EH (cell line): ENCODE results near the gene MOGAT2.
A peak's percentile ranks its signal among the peaks of the same experiment; 100 is the strongest.
"Not testable (repeated sequence)": the region's sequence is repeated elsewhere in the genome, so short reads cannot be mapped to it uniquely, and the experiment has no call there.

Experiments
- DNase-seq: peaks from one replicate; pipeline ENCODE4 v3.0.0-alpha.2; 2015; ENCODE audit warnings: low read depth

Gene MOGAT2

GRCh38 chr11:75717608-75718418 is at the start of gene MOGAT2:
MOGAT2 (plus strand) TSS chr11:75717838; CDS start chr11:75717889, 51 bp downstream.
- DNase-seq: no peak

DNA sequence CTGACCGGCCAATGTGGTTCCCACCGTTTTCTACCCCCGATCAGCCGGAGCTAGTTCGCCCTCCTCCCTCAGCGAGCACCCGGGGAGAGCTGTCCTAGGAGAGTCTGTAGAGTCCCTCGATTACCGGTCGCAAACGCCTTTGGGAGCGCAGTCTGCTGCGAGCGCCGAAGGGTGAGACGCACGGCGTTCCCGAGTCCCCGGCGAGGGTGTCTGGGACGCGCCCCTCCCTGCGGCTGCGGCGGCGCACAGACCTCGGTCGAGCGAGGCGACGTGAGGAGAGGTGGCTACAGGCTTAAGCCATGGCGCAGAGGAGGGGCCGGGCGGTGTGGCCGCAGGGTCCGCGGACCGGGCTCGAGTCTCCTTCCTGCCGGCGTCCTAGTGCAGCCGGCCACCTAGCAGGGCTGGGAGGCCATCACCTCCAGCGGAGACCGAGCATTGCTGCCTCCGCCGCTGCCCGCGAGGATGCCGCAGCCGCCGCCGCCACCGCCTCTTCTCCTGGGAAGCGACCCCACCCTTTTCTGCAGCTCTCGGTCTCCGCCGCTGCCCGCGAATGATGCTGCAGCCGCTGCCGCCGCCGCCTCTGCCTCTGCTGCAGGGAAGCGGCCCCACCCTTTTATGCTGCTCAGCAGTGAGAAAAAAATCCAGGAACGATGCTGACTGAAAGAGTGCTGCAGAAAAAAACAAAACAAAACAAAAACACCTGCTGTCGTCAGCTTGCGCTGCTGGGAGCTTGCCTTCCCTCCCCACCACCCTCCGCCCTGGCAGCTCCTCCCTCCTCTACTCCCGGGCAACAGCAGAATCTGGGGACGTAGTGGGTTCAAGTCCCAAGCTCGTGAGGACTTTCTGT is 49.0 kb upstream of the MOGAT2 start, which contains the start of gene MAP6:
Gene MAP6 (minus strand): TSS at position 588 of the 847 bp plus-strand sequence. CDS start 669 bp downstream, outside the sequence.
- DNase-seq: peak; percentile 42

- peak; percentile 73 for DNase-seq
These were observed 43.6 kb upstream of the MOGAT2 start for GRCh38 chr11:75673977-75674582.

DNA sequence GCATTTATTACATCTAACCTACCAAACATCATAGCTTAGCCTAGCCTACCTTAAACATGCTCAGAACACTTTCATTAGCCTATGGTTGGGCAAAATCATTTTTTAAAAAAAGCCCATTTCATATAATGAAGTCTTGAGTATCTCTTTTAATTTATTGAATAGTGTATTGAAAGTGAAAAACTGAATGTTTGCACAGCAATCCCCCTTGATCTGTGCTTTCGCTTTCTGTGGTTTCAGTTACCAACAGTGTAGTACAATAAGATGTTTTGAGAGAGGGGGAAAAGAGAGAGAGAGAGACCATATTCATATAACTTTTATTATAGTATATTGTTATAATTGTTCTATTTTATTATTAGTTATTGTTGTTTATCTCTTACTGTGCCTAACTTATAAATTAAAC is 40.4 kb upstream of the MOGAT2 start:
- no peak for DNase-seq

DNA sequence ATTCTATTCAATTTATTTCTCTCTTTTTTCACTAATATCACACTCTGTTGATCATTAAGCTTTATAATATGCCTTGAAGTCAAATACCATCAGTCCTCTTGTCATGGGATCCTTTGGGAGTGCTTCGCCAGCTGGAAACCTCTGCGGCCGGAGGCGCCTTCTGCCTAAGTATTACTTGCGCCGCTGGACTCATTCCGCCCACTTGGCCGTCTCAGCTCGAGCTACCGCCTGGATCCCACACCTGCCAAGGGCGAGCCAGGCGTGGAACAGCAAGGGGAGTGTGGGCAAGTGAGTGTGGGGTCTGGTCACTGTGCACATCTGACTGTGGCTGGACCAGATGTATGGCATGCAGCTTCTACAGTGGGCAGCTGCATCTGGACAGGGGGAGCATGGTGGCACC is 39.7 kb upstream of the MOGAT2 start:
- no peak for DNase-seq

DNA sequence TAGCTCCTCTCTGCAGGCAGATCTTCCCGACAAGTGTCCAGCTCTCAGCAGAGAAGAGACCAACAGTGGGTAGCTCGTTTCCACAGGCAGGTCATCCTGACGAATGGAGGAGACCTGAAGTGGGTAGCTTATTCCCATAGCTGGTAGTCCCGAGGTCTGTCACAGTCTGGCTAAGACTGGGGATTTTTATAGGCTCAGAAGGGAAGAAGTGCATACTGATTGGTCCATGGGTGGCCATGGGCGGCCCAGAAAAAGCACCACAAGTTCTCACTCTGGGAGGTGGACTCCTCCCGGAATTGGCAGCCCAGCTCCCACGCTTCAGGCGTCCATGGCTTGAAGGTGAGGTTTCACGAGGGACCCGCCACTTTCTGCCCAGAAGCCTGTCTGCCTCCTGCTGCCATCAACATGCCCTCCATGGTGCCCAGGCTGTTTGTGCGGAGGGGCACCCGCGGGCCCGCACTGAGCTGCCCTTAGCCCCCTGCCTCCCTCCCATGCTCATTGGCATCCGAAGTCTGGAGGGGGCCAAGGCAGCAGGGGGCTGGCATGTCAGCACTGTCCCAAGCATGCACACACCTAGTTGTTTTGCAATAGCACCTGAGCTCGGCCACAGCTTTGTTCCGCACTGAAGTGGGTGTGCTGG is 38.9 kb upstream of the MOGAT2 start:
- DNase-seq: no peak

GRCh38 chr11:75679566-75679965 is 38.1 kb upstream of the MOGAT2 start:
- DNase-seq: no peak

GRCh38 chr11:75683856-75684255 is 33.8 kb upstream of the MOGAT2 start:
- not testable (repeated sequence) for DNase-seq

DNA sequence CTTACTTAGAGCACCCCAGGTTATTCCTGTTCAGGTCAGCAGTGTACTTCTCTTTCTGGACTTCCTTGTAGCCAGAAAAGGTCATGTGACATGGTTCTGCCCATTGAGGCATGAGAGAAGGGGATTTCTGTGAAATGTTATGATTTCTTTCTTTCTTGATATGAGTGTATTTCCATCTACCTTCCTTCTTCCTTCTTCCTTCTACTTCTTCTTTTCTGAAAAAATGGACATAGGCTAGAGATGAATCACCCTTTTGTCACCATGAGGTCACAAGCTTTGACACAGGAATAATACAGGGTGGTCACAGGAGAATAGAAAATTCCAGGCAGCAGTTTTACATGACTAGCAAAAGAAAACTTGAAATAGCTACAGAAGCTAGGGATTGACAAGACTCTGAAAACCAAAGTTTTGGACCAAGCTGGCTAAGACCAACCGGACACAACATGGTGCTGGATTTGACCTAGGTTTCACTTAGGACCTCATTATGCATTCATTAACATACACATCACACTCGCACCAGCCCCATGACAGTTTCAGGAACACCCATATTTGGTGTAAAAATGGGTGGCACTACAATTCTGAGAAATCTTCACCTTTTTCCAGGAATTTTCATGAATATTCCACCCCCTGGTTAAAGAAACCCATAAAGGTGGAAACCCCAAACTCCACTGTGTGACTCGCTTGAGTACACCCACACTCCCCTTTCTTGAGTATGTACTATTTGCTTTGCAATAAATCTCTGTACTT is 27.6 kb upstream of the MOGAT2 start:
- peak; percentile 19 for DNase-seq

- DNase-seq: no peak
These were observed 25.8 kb upstream of the MOGAT2 start for GRCh38 chr11:75691804-75692203.

- no peak for DNase-seq
These were observed 19.6 kb upstream of the MOGAT2 start for GRCh38 chr11:75697906-75698581.

DNA sequence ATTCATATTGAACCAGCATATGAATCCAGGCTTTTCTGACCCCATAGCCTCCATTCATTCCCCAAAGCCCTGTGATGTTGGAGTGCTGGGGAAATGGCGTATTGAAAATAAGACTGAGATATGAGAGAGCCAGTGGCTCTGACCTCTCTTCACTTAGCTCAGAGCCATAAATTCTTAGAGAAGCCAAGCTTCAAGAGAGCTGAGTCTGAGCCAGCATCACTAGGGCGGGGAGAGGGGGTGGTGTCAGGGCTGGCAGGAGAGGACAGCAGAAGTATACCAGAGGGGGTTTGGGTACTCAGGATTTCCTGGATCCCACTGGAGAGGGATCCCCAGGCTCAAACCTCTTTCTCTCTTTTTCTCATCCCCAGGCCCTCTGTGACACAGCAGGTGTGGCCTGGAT is 16.7 kb upstream of the MOGAT2 start:
- no peak for DNase-seq

DNA sequence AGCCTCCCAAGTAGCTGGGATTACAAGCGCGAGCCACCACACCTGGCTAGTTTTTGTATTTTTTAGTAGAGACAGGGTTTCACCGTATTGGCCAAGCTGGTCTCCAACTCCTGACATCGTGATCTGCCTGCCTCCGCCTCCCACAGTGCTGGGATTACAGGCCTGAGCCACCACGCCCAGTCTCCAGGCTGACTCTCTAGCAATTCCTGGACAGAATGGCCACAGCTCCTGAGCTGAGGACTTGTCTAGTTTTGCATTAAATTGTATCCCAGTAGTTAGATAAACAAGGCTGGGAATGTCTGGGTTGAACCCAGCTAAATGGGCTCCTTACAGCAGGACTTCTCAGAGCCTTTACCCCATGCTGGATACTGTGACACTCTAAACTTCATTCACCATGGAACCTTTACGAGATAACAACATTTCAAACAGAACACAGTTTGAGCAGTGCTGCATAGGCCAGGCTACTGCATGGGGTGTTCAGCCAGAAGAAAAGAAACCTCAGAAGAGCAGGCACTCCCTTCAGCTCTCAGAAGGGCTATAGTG is 13.9 kb upstream of the MOGAT2 start:
- DNase-seq: no peak

DNA sequence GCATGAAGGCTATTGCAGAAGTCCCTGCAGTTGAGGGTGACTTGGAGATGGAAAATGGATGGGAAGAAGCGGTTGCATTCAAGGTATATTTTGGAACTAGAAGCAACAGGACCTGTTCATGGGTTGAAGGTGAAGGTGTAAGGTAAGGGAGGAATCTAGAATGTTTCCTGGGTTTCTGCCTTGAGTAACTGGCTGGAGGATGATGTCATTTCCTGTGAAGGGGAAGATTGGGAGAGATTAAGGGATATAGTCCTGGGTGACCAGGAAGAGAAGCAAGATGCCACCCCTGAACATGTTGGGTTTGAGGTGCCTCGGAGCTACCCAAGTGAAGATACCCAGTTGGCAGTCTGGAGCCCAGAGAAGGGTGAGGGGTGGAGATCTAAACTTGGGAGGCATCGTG is 12.1 kb upstream of the MOGAT2 start:
- DNase-seq: peak; percentile 6

DNA sequence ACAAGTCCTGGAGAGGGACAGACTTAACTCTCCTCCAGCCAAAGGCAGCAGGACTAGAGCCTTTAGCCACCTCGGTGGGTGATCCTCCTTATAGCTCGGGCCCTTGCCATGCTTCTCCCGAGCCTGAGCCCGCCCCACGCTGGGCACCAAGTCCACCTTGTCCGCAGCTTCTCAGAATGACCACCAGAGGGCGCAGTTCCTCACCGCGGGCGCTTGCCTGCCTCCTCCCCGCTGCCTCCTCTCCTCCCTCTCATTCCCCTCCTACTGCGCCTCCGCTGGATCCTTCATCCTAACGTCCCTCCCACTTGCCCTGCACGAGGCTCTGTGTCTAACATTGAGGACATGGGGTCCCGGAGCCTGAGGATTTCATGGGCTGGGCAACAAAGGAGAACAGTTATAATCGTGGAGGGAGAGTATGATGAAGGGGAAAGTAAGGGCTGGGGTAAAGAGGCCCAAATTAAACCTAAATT is 11.3 kb upstream of the MOGAT2 start:
- peak; percentile 76 for DNase-seq

- no peak for DNase-seq
These were observed 3.4 kb upstream of the MOGAT2 start for GRCh38 chr11:75714211-75714610.

- no peak for DNase-seq
These were observed 1.9 kb upstream of the MOGAT2 start for GRCh38 chr11:75715688-75716087.

DNA sequence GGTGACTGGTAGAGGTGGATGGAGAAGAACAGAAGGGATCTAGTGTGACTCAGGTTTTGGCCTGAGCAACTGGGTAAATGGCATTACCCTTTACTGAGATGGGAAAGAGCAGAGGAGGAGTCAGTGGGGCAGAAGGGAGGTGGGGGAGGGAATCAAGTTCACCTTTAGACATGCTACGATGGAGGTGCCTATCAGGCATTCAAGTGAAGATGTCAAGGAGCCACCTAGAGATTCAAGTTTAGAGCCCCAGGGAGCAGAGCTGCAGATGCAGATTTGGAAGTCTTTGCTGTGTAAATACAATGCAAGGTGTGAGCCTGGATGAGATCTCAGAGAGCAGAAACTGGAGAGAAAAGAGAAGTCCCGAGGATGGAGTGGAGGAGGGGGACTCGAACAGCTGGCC is 979 bp upstream of the MOGAT2 start:
- DNase-seq: no peak

- no peak for DNase-seq
These were observed 1.0 kb downstream of the MOGAT2 start for GRCh38 chr11:75718419-75719339.
